ENCODE measurements around the gene GCNT4.

DNA sequence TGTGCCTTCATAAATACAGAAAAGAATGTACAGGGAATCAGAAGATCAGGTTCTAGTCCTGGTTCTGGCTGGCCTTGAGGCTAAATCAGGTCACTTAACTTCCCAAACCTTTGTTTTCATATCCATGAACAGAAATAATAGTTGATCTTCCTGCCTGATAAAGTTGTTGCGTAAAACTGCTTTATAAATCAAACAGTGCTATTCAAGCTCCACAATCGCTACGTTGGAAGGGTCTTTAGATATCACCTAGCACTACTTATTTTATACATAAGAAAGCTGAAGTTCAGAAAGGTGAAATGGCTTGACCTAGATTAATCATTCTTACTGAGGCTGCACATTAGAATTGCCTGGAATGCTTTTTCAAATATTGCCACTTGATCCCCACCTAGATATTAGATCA, 36.3 kb upstream of the GCNT4 start:
- TF ChIP-seq, protein P1, sequence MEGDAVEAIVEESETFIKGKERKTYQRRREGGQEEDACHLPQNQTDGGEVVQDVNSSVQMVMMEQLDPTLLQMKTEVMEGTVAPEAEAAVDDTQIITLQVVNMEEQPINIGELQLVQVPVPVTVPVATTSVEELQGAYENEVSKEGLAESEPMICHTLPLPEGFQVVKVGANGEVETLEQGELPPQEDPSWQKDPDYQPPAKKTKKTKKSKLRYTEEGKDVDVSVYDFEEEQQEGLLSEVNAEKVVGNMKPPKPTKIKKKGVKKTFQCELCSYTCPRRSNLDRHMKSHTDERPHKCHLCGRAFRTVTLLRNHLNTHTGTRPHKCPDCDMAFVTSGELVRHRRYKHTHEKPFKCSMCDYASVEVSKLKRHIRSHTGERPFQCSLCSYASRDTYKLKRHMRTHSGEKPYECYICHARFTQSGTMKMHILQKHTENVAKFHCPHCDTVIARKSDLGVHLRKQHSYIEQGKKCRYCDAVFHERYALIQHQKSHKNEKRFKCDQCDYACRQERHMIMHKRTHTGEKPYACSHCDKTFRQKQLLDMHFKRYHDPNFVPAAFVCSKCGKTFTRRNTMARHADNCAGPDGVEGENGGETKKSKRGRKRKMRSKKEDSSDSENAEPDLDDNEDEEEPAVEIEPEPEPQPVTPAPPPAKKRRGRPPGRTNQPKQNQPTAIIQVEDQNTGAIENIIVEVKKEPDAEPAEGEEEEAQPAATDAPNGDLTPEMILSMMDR (IDR thresholded peaks at IDR 0.05 in 8 of 11, conservative IDR thresholded peaks at IDR 0.05 in 3 of 11): no peak
- TF ChIP-seq POLR2A (IDR thresholded peaks at IDR 0.05): no peak

Data from spleen (tissue), 7 donors.